Measurements from ENCODE around the gene CCNL2. TPM values are rescaled to one million over a fixed set of nuclear protein-coding genes. Genes with fewer than 3 reads are reported as not detected.
A peak's percentile ranks its signal among the peaks of the same experiment; 100 is the strongest.
"Not testable (repeated sequence)": the region's sequence is repeated elsewhere in the genome, so short reads cannot be mapped to it uniquely, and the experiment has no call there.

CCNL2 gene
- total RNA-seq, 1 experiment from 2014 or later, result 34.3 TPM

- no peak for DNase-seq (ENCODE audit: low read depth)
- in situ Hi-C loops (cut with HindIII; ENCODE audit: low pct_unique_long_range_greater_than_20kb, low sequenced_read_pairs), result no loop called here
These were observed 11.7 kb downstream of the CCNL2 start for GRCh38 chr1:1387098-1388077.

GRCh38 chr1:1385931-1386330 is 13.2 kb downstream of the CCNL2 start:
- DNase-seq (ENCODE audit: low read depth), result no peak
- in situ Hi-C loops (cut with HindIII; ENCODE audit: low pct_unique_long_range_greater_than_20kb, low sequenced_read_pairs), result no loop called here

- in situ Hi-C loops (cut with HindIII; ENCODE audit: low pct_unique_long_range_greater_than_20kb, low sequenced_read_pairs); DNase-seq (ENCODE audit: low read depth): not testable (repeated sequence)
These were observed 13.8 kb downstream of the CCNL2 start for GRCh38 chr1:1385339-1385738.

- in situ Hi-C loops (cut with HindIII; ENCODE audit: low pct_unique_long_range_greater_than_20kb, low sequenced_read_pairs), result no loop called here
- no peak for DNase-seq (ENCODE audit: low read depth)
These were observed 17.8 kb downstream of the CCNL2 start for GRCh38 chr1:1381294-1381693.

GRCh38 chr1:1380860-1381259 is 18.3 kb downstream of the CCNL2 start:
- in situ Hi-C loops (cut with HindIII; ENCODE audit: low pct_unique_long_range_greater_than_20kb, low sequenced_read_pairs), result no loop called here
- no peak for DNase-seq (ENCODE audit: low read depth)

GRCh38 chr1:1377540-1378205 is 21.5 kb downstream of the CCNL2 start:
- in situ Hi-C loops (cut with HindIII; ENCODE audit: low pct_unique_long_range_greater_than_20kb, low sequenced_read_pairs), result no loop called here
- no peak for DNase-seq (ENCODE audit: low read depth)

GRCh38 chr1:1376551-1377226 is 22.4 kb downstream of the CCNL2 start:
- DNase-seq (ENCODE audit: low read depth), result no peak
- in situ Hi-C loops (cut with HindIII; ENCODE audit: low pct_unique_long_range_greater_than_20kb, low sequenced_read_pairs), result no loop called here

GRCh38 chr1:1374929-1375662 is 24.0 kb downstream of the CCNL2 start, which contains the start of gene AURKAIP1:
TSS of gene AURKAIP1 (minus strand) at chr1:1375207. CDS start at chr1:1374756, 451 bp downstream.
- in situ Hi-C loops (cut with HindIII; ENCODE audit: low pct_unique_long_range_greater_than_20kb, low sequenced_read_pairs), result no loop called here

GRCh38 chr1:1374589-1374928 is 24.6 kb downstream of the CCNL2 start:
- DNase-seq (ENCODE audit: low read depth), result no peak

More at GRCh38 chr1:1374929-1375662, 24.0 kb downstream of the CCNL2 start, which contains the start of gene AURKAIP1:
- peak; percentile 99 for DNase-seq (ENCODE audit: low read depth)

GRCh38 chr1:1373815-1374588 is 25.1 kb downstream of the CCNL2 start:
- DNase-seq (ENCODE audit: low read depth), result no peak
- in situ Hi-C loops (cut with HindIII; ENCODE audit: low pct_unique_long_range_greater_than_20kb, low sequenced_read_pairs), result no loop called here

More at GRCh38 chr1:1374589-1374928, 24.6 kb downstream of the CCNL2 start:
- in situ Hi-C loops (cut with HindIII; ENCODE audit: low pct_unique_long_range_greater_than_20kb, low sequenced_read_pairs), result no loop called here

GRCh38 chr1:1373051-1373814 is 25.9 kb downstream of the CCNL2 start:
- in situ Hi-C loops (cut with HindIII; ENCODE audit: low pct_unique_long_range_greater_than_20kb, low sequenced_read_pairs), result no loop called here
- no peak for DNase-seq (ENCODE audit: low read depth)

GRCh38 chr1:1371746-1372711 is 27.1 kb downstream of the CCNL2 start:
- peak; percentile 47 for DNase-seq (ENCODE audit: low read depth)
- in situ Hi-C loops (cut with HindIII; ENCODE audit: low pct_unique_long_range_greater_than_20kb, low sequenced_read_pairs), result no loop called here

GRCh38 chr1:1371364-1371745 is 27.8 kb downstream of the CCNL2 start:
- in situ Hi-C loops (cut with HindIII; ENCODE audit: low pct_unique_long_range_greater_than_20kb, low sequenced_read_pairs), result no loop called here
- DNase-seq (ENCODE audit: low read depth), result no peak

GRCh38 chr1:1370771-1371300 is 28.3 kb downstream of the CCNL2 start:
- no peak for DNase-seq (ENCODE audit: low read depth)
- in situ Hi-C loops (cut with HindIII; ENCODE audit: low pct_unique_long_range_greater_than_20kb, low sequenced_read_pairs), result no loop called here

GRCh38 chr1:1370094-1370493 is 29.0 kb downstream of the CCNL2 start:
- in situ Hi-C loops (cut with HindIII; ENCODE audit: low pct_unique_long_range_greater_than_20kb, low sequenced_read_pairs); DNase-seq (ENCODE audit: low read depth): not testable (repeated sequence)

All from Caki2 (cell line).